H9 (cell line): ENCODE results near the gene TUBB6. TPM values are rescaled to one million over a fixed set of nuclear protein-coding genes. Genes with fewer than 3 reads are reported as not detected.

Experiments
- DNase-seq: peaks from one replicate; pipeline ENCODE4 v3.0.0-alpha.2; 2017
- H2AFZ ChIP-seq: one replicate; pipeline ENCODE4 v1.6.1; 2013; ENCODE audit warnings: mild to moderate bottlenecking, low read length, control low read depth, moderate library complexity
- H2AK5ac ChIP-seq: 2 replicates; pipeline ENCODE4 v1.6.1; 2013; ENCODE audit warnings: low read length, control low read depth, mixed read lengths; ENCODE audit not compliant: insufficient read length
- H2BK120ac ChIP-seq: one replicate; pipeline ENCODE4 v1.6.1; 2013; ENCODE audit warnings: low read depth, mild to moderate bottlenecking, low read length, control low read depth, inconsistent platforms; ENCODE audit not compliant: poor library complexity, severe bottlenecking
- H2BK12ac ChIP-seq: 2 replicates; pipeline ENCODE4 v1.6.1; 2013; ENCODE audit warnings: low read length, control low read depth, mixed read lengths, low read depth; ENCODE audit not compliant: insufficient read length
- H2BK15ac ChIP-seq: 2 replicates; pipeline ENCODE4 v1.6.1; 2013; ENCODE audit warnings: low read depth, low read length, control low read depth
- H2BK20ac ChIP-seq: one replicate; pipeline ENCODE4 v1.6.1; 2013; ENCODE audit warnings: low read depth, mild to moderate bottlenecking, low read length, control low read depth, inconsistent platforms; ENCODE audit not compliant: poor library complexity, severe bottlenecking
- H2BK5ac ChIP-seq: 2 replicates; pipeline ENCODE4 v1.6.1; 2013; ENCODE audit warnings: low read length, control low read depth, mixed read lengths; ENCODE audit not compliant: insufficient read length
- H3K14ac ChIP-seq: 2 replicates; pipeline ENCODE4 v1.6.1; 2013; ENCODE audit warnings: low read length, control low read depth; ENCODE audit not compliant: insufficient read depth
- H3K18ac ChIP-seq: 2 replicates; pipeline ENCODE4 v1.6.1; 2013; ENCODE audit warnings: low read depth, mild to moderate bottlenecking, mixed read lengths, low read length, control low read depth; ENCODE audit not compliant: insufficient read length
- H3K23ac ChIP-seq: 2 replicates; pipeline ENCODE4 v1.6.1; 2013; ENCODE audit warnings: low read length, control low read depth, mixed read lengths, low read depth; ENCODE audit not compliant: insufficient read length
- H3K23me2 ChIP-seq: 2 replicates; pipeline ENCODE4 v1.6.1; 2013; ENCODE audit warnings: low read depth, mild to moderate bottlenecking, mixed read lengths, low read length, control low read depth; ENCODE audit not compliant: insufficient read length, poor library complexity, severe bottlenecking
- H3K27ac ChIP-seq: 2 replicates; pipeline ENCODE4 v1.5.1; 2013; ENCODE audit warnings: low read length, control low read depth, mixed read lengths, low read depth; ENCODE audit not compliant: insufficient read length
- H3K27me3 ChIP-seq: 2 replicates; pipeline ENCODE4 v1.6.1; 2013; ENCODE audit warnings: low read length, control low read depth, inconsistent platforms; ENCODE audit not compliant: insufficient read depth
- H3K4ac ChIP-seq: 2 replicates; pipeline ENCODE4 v1.6.1; 2013; ENCODE audit warnings: low read depth, mild to moderate bottlenecking, control low read depth, inconsistent platforms, low read length, moderate library complexity
- H3K4me1 ChIP-seq: 2 replicates; pipeline ENCODE4 v1.6.1; 2013; ENCODE audit warnings: low read length, control low read depth, inconsistent platforms; ENCODE audit not compliant: insufficient read depth
- H3K4me2 ChIP-seq: 2 replicates; pipeline ENCODE4 v1.6.1; 2013; ENCODE audit warnings: low read length, control low read depth, mixed read lengths; ENCODE audit not compliant: insufficient read length, insufficient read depth
- H3K56ac ChIP-seq: 2 replicates; pipeline ENCODE4 v1.6.1; 2013; ENCODE audit warnings: low read depth, mild to moderate bottlenecking, mixed read lengths, low read length, control low read depth; ENCODE audit not compliant: insufficient read length
- H3K79me1 ChIP-seq: 2 replicates; pipeline ENCODE4 v1.6.1; 2013; ENCODE audit warnings: low read depth, mild to moderate bottlenecking, moderate library complexity, low read length, control low read depth, inconsistent platforms; ENCODE audit not compliant: insufficient read depth, poor library complexity, severe bottlenecking
- H3K79me2 ChIP-seq: 2 replicates; pipeline ENCODE4 v1.6.1; 2013; ENCODE audit warnings: low read length, control low read depth, inconsistent platforms; ENCODE audit not compliant: insufficient read depth
- H3K9ac ChIP-seq: 2 replicates; pipeline ENCODE4 v1.6.1; 2013; ENCODE audit warnings: low read length, control low read depth, mixed read lengths; ENCODE audit not compliant: insufficient read length; ENCODE audit errors: extremely low read depth
- H3K9me3 ChIP-seq: one replicate; pipeline ENCODE4 v1.6.1; 2013; ENCODE audit warnings: low read depth, low read length, inconsistent platforms; ENCODE audit not compliant: control insufficient read depth
- H3T11ph ChIP-seq: one replicate; pipeline ENCODE4 v1.6.1; 2013; ENCODE audit warnings: mild to moderate bottlenecking, low read length, control low read depth, inconsistent platforms
- H4K20me1 ChIP-seq: one replicate; pipeline ENCODE4 v1.6.1; 2013; ENCODE audit not compliant: control insufficient read depth, insufficient read length, insufficient read depth
- H4K5ac ChIP-seq: 2 replicates; pipeline ENCODE4 v1.6.1; 2013; ENCODE audit warnings: low read depth, mild to moderate bottlenecking, mixed read lengths, low read length, control low read depth; ENCODE audit not compliant: insufficient read length
- H4K8ac ChIP-seq: replicated peaks from 2 replicates; pipeline ENCODE4 v1.6.1; 2013; ENCODE audit warnings: low read length, control low read depth, mixed read lengths, low read depth; ENCODE audit not compliant: insufficient read length
- H4K91ac ChIP-seq: 2 replicates; pipeline ENCODE4 v1.6.1; 2013; ENCODE audit warnings: low read depth, mild to moderate bottlenecking, moderate library complexity, mixed read lengths, low read length, control low read depth; ENCODE audit not compliant: insufficient read length
- H3K27ac Mint-ChIP-seq, 3 experiments: 2 replicates in 2 of 3; 3 replicates in 1 of 3; pipeline ENCODE4 v1.8.0; 2020 to 2021; ENCODE audit warnings: mixed read lengths in 3 of 3, mild to moderate bottlenecking in 1 of 3, moderate library complexity in 1 of 3
- H3K27me3 Mint-ChIP-seq: 2 replicates; pipeline ENCODE4 v1.8.0; 2021; ENCODE audit warnings: low read depth, mild to moderate bottlenecking, moderate library complexity, mixed read lengths
- H3K36me3 Mint-ChIP-seq, 3 experiments: 2 replicates in 2 of 3; 3 replicates in 1 of 3; pipeline ENCODE4 v1.8.0; 2020 to 2021; ENCODE audit warnings: low read depth in 3 of 3, mixed read lengths in 3 of 3; ENCODE audit not compliant: insufficient read depth in 1 of 3
- H3K4me1 Mint-ChIP-seq, 2 experiments: 2 replicates each; pipeline ENCODE4 v1.8.0; 2020; ENCODE audit warnings: mixed read lengths in 2 of 2
- H3K4me3 Mint-ChIP-seq, 2 experiments: 2 replicates in 1 of 2; 3 replicates in 1 of 2; pipeline ENCODE4 v1.8.0; 2020 to 2021; ENCODE audit warnings: mild to moderate bottlenecking in 2 of 2, mixed read lengths in 2 of 2, moderate library complexity in 1 of 2
- H3K9me3 Mint-ChIP-seq, 2 experiments: 2 replicates in 1 of 2; 3 replicates in 1 of 2; pipeline ENCODE4 v1.8.0; 2020; ENCODE audit warnings: mild to moderate bottlenecking in 2 of 2, mixed read lengths in 2 of 2, moderate library complexity in 1 of 2
- WGBS: extraction: QIAGEN DNeasy Blood & Tissue Kit; methylation state at CpG from one replicate; pipeline ENCODE4 v1.1.7; 2013; ENCODE audit warnings: missing lambda C conversion rate, low lambda C conversion rate, mixed read lengths; ENCODE audit not compliant: insufficient read length; ENCODE audit errors: extremely low coverage; 5-methylcytosine and 5-hydroxymethylcytosine counted together
- total RNA-seq: library from RNA; stranded (reverse); gene quantifications from 2 replicates; pipeline ENCODE4 v1.2.1, GENCODE V29; 2021
- TF ChIP-seq, protein P1 (sequence below): fragments of 200-600 bp; sonication (generic); conservative IDR thresholded peaks from 3 replicates; pipeline ENCODE4 v1.8.0; 2021; ENCODE audit warnings: antibody characterized with exemption, mild to moderate bottlenecking

The TUBB6 gene
- total RNA-seq, 1 experiment from 2014 or later, result 134 TPM

DNA sequence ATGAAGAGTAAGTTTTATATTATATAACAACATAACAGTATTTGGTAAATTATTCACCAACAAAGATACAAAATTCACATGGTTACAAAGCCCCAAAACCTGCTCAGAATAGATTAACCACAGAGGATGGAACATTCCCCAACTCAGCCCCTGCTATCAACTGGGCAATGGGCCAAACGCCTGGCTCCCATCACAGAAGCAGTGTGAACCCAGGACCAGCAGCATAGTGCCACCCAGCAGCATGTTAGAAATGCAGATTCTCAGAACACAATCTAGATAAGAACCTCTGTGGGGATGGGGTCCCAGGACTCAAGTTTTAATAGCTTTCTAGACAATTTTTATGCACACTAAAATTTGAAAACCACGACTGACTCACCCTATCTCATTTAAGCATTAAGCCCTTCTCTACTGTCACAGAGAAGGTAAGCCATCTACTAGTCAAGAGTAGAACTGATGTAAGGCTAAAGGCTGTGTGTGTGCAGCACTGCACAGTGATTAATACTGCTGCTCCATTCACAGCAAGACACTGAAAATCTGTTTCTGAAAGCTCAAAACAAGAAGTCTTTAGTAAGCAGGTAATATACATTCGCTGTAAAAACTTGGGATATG is 53.8 kb downstream of the TUBB6 start:
- no peaks in the 10 kb centered on the region; the same call in 1 of the 2 replicates for H3K27me3 Mint-ChIP-seq

More for the DNA sequence above, 53.8 kb downstream of the TUBB6 start:
- Histone ChIP-seq H2AK5ac (no peak overlapping the region), H3K79me2 (no peaks in the 10 kb centered on the region; the same call in 1 of the 2 replicates), H3K4me1 (no peaks in the 10 kb centered on the region), H2BK15ac (no peak overlapping the region), H3K79me1 (peaks cover 2% of the 10 kb centered on the region), H3K9me3 (no peaks in the 10 kb centered on the region), H2BK20ac (no peak overlapping the region), H3K27me3 (no peaks in the 10 kb centered on the region), H4K91ac (no peak overlapping the region), H3T11ph (no peak overlapping the region), H3K56ac (no peak overlapping the region), H4K8ac (no peak overlapping the region), H3K23ac (no peak overlapping the region), H3K18ac (no peak overlapping the region), H3K14ac (no peak overlapping the region), H4K5ac (no peak overlapping the region), H2BK120ac (no peak overlapping the region), H4K20me1 (no peaks in the 10 kb centered on the region), H3K23me2 (no peaks in the 10 kb centered on the region), H2BK5ac (no peak overlapping the region), H2AFZ (no peak overlapping the region), H3K9ac (no peak overlapping the region), H3K4ac (no peak overlapping the region), H3K27ac (no peak overlapping the region), H3K4me2 (no peak overlapping the region), H2BK12ac (no peak overlapping the region)
- peaks cover 25 to 87% (median 73%) of the 10 kb centered on the region in 3 experiments; a peak in 6 of 7 replicates for H3K36me3 Mint-ChIP-seq
- no peaks in the 10 kb centered on the region for H3K4me1 Mint-ChIP-seq
- H3K4me3 Mint-ChIP-seq, result no peak overlapping the region
- no CpG with 5 or more reads among the region's 3 CpGs for WGBS
- TF ChIP-seq, protein P1, sequence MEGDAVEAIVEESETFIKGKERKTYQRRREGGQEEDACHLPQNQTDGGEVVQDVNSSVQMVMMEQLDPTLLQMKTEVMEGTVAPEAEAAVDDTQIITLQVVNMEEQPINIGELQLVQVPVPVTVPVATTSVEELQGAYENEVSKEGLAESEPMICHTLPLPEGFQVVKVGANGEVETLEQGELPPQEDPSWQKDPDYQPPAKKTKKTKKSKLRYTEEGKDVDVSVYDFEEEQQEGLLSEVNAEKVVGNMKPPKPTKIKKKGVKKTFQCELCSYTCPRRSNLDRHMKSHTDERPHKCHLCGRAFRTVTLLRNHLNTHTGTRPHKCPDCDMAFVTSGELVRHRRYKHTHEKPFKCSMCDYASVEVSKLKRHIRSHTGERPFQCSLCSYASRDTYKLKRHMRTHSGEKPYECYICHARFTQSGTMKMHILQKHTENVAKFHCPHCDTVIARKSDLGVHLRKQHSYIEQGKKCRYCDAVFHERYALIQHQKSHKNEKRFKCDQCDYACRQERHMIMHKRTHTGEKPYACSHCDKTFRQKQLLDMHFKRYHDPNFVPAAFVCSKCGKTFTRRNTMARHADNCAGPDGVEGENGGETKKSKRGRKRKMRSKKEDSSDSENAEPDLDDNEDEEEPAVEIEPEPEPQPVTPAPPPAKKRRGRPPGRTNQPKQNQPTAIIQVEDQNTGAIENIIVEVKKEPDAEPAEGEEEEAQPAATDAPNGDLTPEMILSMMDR, result no peak
- no peak overlapping the region; a peak in 1 of 7 replicates for H3K27ac Mint-ChIP-seq
- DNase-seq, result no peak
- H3K9me3 Mint-ChIP-seq, result no peaks in the 10 kb centered on the region
